ENCODE results near the gene ATAD3B.

The ATAD3B gene

DNA sequence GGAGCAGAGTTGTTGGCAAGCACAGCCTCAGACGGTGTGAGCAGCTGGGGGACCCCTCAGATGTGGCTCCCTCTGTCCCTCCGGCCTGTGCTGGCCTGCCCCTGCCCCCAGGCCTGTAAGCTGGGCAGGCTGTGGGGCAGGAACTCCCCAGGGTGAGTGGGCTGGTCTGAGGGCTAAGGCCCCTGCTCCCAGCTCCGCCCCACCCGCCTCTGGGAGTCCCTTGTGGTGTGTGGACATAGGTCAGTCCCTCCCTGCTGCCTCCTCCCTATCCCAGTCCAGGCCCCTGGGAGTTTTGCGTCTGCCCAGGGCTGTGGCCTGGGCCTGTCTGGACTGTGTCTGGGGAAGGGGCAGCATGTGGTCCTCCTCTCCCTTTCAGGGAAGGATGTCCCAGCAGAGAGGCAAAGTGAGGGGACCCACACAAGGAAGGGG lies 39.7 kb upstream of the ATAD3B start:
- TF ChIP-seq, protein P1, sequence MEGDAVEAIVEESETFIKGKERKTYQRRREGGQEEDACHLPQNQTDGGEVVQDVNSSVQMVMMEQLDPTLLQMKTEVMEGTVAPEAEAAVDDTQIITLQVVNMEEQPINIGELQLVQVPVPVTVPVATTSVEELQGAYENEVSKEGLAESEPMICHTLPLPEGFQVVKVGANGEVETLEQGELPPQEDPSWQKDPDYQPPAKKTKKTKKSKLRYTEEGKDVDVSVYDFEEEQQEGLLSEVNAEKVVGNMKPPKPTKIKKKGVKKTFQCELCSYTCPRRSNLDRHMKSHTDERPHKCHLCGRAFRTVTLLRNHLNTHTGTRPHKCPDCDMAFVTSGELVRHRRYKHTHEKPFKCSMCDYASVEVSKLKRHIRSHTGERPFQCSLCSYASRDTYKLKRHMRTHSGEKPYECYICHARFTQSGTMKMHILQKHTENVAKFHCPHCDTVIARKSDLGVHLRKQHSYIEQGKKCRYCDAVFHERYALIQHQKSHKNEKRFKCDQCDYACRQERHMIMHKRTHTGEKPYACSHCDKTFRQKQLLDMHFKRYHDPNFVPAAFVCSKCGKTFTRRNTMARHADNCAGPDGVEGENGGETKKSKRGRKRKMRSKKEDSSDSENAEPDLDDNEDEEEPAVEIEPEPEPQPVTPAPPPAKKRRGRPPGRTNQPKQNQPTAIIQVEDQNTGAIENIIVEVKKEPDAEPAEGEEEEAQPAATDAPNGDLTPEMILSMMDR (IDR thresholded peaks at IDR 0.05): no peak

DNA sequence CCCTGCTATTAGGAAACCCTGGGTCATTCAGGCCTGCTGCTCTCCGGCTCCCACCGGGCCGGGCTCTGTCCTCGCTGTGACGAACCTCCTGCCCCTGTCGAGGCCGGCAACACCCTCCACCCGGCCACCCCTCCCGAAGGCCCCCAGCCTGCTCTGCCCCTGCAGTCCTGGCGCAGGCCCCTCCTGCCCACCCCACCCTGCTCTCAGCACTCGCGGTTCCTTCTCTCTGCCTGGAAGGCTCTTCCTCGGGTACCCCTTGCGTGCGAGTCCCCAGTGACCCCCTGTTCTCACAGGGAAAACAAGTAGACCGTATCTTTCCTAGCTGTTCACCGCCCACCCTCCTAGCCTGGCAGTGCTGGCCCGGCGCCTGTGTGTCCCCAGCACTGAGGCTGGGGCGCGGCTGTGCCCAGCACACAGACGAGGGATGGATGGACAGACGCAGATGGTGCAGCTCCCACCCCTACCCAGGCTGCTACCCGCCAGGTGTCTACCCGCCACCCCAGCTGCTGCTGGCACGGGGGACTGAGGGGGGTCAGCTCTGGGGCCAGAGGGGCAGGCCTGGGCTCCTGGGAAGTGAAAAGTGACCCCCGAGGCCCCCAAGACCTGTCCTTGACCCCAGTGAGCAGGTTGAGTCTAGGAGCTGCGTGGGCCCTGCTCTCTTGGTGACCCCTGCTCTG lies 39.2 kb upstream of the ATAD3B start:
- TF ChIP-seq, protein P1 (IDR thresholded peaks at IDR 0.05): no peak

DNA sequence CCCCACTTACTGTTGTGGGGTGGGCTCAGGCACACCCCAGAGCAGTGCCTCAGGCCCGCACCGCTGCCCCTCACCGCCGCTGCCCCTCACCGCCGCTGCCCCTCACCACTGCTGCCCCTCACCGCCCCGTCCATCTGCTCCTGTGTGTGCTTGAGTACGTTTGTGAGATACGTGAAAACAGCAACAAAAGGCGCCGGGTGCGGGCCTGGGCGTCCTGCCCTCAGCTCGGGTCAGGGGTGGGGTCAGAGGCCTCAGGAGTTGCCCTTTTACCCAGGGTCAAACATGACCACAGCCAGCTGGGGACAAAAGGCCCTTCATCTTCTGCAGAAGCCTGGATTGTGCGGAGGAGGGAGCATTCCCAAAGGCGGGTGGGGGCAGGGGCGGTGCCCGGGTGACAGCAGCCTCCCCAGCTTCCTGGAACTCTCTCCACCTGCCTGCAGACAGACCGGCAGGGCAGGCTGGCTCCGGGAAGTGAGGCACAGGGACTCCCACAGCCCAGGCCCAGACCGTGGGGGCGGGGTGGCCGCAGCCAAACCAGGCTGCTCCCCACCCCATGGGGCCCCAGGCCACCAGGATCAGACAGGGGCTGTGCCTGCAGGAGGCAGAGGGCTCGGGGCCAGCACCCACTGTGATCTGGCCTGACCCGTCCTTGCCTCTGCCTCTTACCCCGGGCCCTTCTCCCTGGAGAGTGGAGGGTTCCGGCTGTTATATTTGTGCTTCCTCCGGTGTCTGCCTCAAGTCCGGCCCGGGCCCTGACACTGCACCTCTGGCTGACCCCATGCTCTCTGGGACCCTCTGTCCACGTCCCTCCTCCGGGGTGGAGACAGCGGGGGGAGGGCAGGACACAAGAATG lies 38.4 kb upstream of the ATAD3B start:
- TF ChIP-seq, protein P1 (IDR thresholded peaks at IDR 0.05): no peak

DNA sequence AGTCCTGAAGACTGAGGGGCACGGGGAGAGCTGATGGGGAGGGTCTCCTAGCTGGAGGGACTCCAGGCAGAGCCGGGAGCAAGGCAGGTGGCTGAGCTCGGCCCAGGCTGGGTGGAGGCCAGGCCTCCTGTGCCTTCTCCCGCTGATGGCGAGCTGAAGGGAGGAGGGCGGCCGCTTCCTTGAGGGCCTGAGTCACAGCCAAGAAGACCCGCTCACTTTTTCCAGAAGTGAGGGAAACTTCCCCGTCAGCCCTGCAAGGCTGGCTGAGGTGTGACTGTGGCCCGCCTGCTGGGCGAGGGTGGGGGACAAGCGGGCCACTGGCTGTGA lies 37.8 kb upstream of the ATAD3B start:
- TF ChIP-seq, protein P1 (IDR thresholded peaks at IDR 0.05): no peak

DNA sequence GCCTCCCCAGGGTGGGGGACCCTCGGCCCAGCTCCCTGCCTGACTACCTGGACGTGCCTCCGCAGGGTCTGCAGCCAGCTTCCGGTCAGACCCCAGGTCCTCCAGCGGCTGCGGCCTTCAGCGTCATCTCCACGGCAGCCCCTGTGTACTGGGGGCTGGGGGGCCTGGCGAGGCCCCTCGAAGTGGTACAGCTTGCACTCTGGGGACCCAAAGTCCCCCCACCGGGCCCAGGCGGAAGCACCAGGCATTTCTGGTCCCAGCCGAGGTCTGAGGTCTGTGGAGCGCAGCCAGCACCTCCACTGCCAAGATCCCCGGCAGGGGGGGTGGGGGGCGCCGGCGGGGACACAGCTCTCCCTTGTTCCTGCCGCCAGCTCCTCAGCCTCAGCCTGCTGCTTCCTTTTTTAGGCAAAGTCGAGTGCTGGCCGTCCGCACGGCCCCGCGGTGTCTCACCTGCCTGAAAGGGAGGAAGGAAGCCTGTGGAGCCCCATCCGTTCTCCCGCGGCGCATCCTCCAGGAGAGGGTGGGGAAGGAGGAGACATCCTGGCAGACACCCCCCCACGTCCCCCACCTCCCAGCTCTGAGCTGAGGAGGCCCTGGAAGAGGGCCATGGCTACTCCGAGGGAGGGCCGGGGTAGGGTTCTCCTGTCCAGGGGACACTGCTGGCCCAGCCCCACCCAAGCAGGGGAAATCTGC lies 37.3 kb upstream of the ATAD3B start:
- TF ChIP-seq, protein P1 (IDR thresholded peaks at IDR 0.05): no peak

DNA sequence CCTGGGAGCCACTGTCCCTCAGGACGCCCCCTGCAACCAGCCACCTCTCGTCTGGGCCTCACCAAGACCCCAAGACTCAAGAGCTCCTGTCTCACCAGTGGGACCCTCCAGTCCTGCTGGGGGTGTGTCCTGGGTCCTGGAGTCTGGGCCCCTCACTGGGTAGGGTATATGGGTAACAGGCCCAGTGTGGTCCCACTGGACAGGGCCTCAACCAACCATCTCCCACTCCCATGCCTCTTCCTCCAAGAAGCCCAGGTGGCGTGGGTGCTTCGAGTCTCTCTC lies 36.8 kb upstream of the ATAD3B start:
- TF ChIP-seq, protein P1 (IDR thresholded peaks at IDR 0.05): no peak

DNA sequence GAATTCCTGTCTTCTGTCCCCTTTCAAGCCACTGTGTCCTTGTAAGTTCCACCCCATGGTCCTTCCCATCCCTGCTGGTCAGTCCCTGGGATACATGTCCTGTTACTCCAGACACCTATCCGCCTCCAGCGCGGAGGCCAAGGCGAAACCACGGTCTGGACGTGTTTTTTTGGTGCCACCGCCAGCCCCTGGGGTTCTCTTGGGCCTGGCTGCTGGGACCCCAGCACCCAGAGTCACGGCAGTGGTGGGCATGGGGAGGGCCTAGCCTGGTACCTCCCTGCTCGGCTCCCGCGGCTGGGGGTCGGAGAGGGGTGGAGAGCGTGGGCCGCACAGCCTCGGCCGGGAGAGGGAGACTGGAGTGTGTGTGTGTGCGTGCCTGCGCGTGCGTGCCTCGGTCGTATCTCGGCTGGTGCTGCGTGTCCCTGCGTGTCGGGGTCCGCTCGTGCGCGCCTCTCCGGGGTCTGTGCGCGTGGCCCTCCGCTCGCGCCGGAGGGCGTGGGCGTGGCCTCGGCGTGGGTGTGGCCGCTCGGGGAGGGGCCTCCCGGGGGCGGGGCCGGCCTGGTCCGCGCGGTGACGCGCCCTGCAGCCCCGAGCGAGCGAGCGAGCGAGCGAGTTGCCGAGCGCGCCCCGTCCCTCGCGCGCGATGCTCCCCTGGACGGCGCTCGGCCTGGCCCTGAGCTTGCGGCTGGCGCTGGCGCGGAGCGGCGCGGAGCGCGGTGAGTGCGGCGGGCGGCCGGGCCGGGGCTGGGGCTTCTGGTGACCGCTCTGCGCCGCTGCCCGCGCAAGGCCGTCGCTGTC lies 36.3 kb upstream of the ATAD3B start, which contains the start of gene VWA1:
TSS of gene VWA1 (plus strand) at position 585 of the 798 bp plus-strand sequence. CDS start at position 644, 59 bp downstream.
- TF ChIP-seq, protein P1 (IDR thresholded peaks at IDR 0.05): no peak
